ENCODE results near the gene SKIC8.

- TF ChIP-seq CTCF (IDR thresholded peaks at IDR 0.05) (no peak), POLR2A (IDR thresholded peaks at IDR 0.05) (no peak)
Observed at GRCh38 chr15:78282324-78282723, 17.1 kb downstream of the SKIC8 start.

Measured in adrenal gland (tissue), 5 donors.